Measurements from ENCODE around the gene G6PC3.
"Not testable (repeated sequence)": the region's sequence is repeated elsewhere in the genome, so short reads cannot be mapped to it uniquely, and the experiment has no call there.

The G6PC3 gene

DNA sequence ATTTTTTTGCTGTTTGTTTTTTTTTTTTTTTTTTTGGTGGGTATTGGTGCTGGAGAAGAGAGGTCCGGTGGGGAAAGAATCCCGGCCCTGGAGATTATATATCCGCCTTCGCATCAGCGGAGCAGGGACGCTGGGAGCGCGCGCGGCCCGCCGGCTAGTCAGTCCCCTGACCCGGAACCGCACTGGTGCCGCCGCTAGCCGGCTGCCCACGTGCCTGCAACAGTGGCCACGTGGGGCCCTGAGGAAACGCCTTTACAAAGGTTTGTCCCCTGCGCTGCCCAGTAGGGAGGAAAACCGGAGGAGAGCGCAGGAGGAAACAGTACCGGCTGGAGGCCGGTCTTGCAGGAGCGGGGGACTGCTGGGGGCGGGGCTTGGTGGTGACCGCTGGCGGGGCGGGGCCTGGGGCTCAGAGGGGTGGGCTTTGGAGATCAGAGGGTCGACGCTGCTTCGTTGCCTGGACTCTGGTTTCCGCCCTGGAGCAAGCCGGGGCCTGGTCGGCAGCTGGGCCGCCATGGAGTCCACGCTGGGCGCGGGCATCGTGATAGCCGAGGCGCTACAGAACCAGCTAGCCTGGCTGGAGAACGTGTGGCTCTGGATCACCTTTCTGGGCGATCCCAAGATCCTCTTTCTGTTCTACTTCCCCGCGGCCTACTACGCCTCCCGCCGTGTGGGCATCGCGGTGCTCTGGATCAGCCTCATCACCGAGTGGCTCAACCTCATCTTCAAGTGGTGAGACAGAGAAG lies at the start of gene G6PC3:
Gene G6PC3, plus strand, starts transcription at position 281 of the 743 bp plus-strand sequence. Its CDS starts 231 bp downstream, at position 512.
- peak within 1 kb of the TSS; percentile 80 for H3K4me3 ChIP-seq

GRCh38 chr17:44021227-44021626 lies 49.3 kb upstream of the G6PC3 start:
- H3K9me3 ChIP-seq (ENCODE audit: low read depth, low read length); DNase-seq (ENCODE audit: low read depth, low spot score); H3K9ac ChIP-seq (ENCODE audit: insufficient read length); H3K27ac ChIP-seq; H3K36me3 ChIP-seq (ENCODE audit: insufficient read depth, low read length); H3K4me3 ChIP-seq: not testable (repeated sequence)

More for the DNA sequence above, at the start of gene G6PC3:
- H3K9ac ChIP-seq (ENCODE audit: insufficient read length) = peak within 1 kb of the TSS; percentile 76
- no peak for DNase-seq (ENCODE audit: low read depth, low spot score)
- H3K36me3 ChIP-seq (ENCODE audit: insufficient read depth, low read length) = no peaks in the 10 kb centered on the region
- no peaks in the 10 kb centered on the region for H3K9me3 ChIP-seq (ENCODE audit: low read depth, low read length)
- TF ChIP-seq POLR2AphosphoS5 (IDR thresholded peaks at IDR 0.05; ENCODE audit: borderline replicate concordance, low read depth, low read length) = peak; percentile 59; the same call in 1 of the 2 replicates
- TF ChIP-seq EZH2 (IDR thresholded peaks at IDR 0.05) = no peak
- H3K27ac ChIP-seq = peak within 1 kb of the TSS; percentile 85

GRCh38 chr17:44022246-44022645 lies 48.3 kb upstream of the G6PC3 start:
- TF ChIP-seq POLR2AphosphoS5 (IDR thresholded peaks at IDR 0.05; ENCODE audit: borderline replicate concordance, low read depth, low read length) (no peak), FOXP2 (optimal IDR thresholded peaks at IDR 0.05; ENCODE audit: control extremely low read depth, extremely low read length, insufficient read depth) (no peak), EZH2 (IDR thresholded peaks at IDR 0.05) (no peak)
- H3K4me3 ChIP-seq = no peak overlapping the region

GRCh38 chr17:44023545-44024270 lies 46.8 kb upstream of the G6PC3 start:
- Histone ChIP-seq H3K9me3 (ENCODE audit: low read depth, low read length) (no peaks in the 10 kb centered on the region), H3K9ac (ENCODE audit: insufficient read length) (no peak overlapping the region), H3K27ac (no peak overlapping the region), H3K36me3 (ENCODE audit: insufficient read depth, low read length) (peaks cover 10% of the 10 kb centered on the region; the same call in 1 of the 2 replicates), H3K4me3 (no peak overlapping the region)
- TF ChIP-seq POLR2AphosphoS5 (IDR thresholded peaks at IDR 0.05; ENCODE audit: borderline replicate concordance, low read depth, low read length) = no peak
- DNase-seq (ENCODE audit: low read depth, low spot score) = no peak

More at GRCh38 chr17:44022246-44022645, 48.3 kb upstream of the G6PC3 start:
- no peak for DNase-seq (ENCODE audit: low read depth, low spot score)
- H3K27ac ChIP-seq = no peak overlapping the region
- no peak overlapping the region for H3K9ac ChIP-seq (ENCODE audit: insufficient read length)
- H3K9me3 ChIP-seq (ENCODE audit: low read depth, low read length) = no peaks in the 10 kb centered on the region
- H3K36me3 ChIP-seq (ENCODE audit: insufficient read depth, low read length) = peaks cover 4% of the 10 kb centered on the region; the same call in 1 of the 2 replicates

- no peak overlapping the region for H3K27ac ChIP-seq
- DNase-seq (ENCODE audit: low read depth, low spot score) = no peak
- TF ChIP-seq EZH2 (IDR thresholded peaks at IDR 0.05) (no peak), FOXP2 (optimal IDR thresholded peaks at IDR 0.05; ENCODE audit: control extremely low read depth, extremely low read length, insufficient read depth) (no peak), POLR2AphosphoS5 (IDR thresholded peaks at IDR 0.05; ENCODE audit: borderline replicate concordance, low read depth, low read length) (no peak)
- no peak overlapping the region for H3K9ac ChIP-seq (ENCODE audit: insufficient read length)
- H3K4me3 ChIP-seq = no peak overlapping the region
- peaks cover 15% of the 10 kb centered on the region; the same call in 1 of the 2 replicates for H3K36me3 ChIP-seq (ENCODE audit: insufficient read depth, low read length)
- H3K9me3 ChIP-seq (ENCODE audit: low read depth, low read length) = no peaks in the 10 kb centered on the region
These were observed 46.3 kb upstream of the G6PC3 start for GRCh38 chr17:44024271-44024663.

DNA sequence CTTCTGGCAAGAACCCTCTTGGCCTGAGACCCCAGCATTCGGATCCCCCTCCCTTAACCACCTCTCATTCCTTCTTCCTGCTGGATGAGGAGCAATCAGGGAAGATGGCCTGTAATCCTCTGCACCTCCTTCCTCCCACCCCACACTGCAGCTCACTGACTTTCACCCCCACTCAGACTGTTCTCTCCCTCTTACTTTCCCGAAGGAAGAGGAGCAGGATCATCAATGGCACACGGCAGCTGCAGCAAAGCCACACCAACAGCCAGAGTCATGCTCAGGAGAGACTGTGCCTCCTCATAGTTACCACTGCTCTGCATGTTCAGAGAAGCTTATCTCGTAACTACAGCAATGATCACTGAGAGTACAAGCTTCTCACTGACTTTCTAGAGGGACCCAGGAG lies 45.7 kb upstream of the G6PC3 start:
- no peak for DNase-seq (ENCODE audit: low read depth, low spot score)
- Histone ChIP-seq H3K9ac (ENCODE audit: insufficient read length) (no peak overlapping the region), H3K36me3 (ENCODE audit: insufficient read depth, low read length) (peaks cover 15% of the 10 kb centered on the region; the same call in 1 of the 2 replicates), H3K9me3 (ENCODE audit: low read depth, low read length) (no peaks in the 10 kb centered on the region), H3K27ac (no peak overlapping the region), H3K4me3 (no peak overlapping the region)
- TF ChIP-seq EZH2 (IDR thresholded peaks at IDR 0.05) (no peak), FOXP2 (optimal IDR thresholded peaks at IDR 0.05; ENCODE audit: control extremely low read depth, extremely low read length, insufficient read depth) (no peak), POLR2AphosphoS5 (IDR thresholded peaks at IDR 0.05; ENCODE audit: borderline replicate concordance, low read depth, low read length) (no peak)

DNA sequence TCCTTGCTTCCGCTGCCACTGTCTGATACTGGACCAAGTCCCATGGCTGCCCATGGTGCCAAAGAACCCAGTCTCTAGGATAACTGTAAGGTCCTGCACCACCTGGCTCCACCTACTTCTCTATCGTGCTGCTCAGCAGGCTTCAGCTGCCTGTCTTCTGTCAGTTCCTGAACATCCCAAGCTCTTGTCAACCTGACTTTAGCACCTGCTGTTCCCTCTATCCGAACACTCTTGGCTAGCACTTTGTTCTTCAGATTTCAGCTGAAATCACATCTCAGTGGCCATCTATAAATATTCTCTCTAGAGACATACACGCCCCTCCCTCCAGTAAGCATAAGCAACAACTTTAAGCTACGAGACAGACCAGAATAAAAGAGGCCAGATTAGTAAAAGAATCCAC lies 40.8 kb upstream of the G6PC3 start:
- H3K27ac ChIP-seq = no peak overlapping the region
- H3K9ac ChIP-seq (ENCODE audit: insufficient read length) = no peak overlapping the region
- H3K4me3 ChIP-seq = no peak overlapping the region
- no peak for DNase-seq (ENCODE audit: low read depth, low spot score)
- TF ChIP-seq POLR2AphosphoS5 (IDR thresholded peaks at IDR 0.05; ENCODE audit: borderline replicate concordance, low read depth, low read length) (no peak), EZH2 (IDR thresholded peaks at IDR 0.05) (no peak), FOXP2 (optimal IDR thresholded peaks at IDR 0.05; ENCODE audit: control extremely low read depth, extremely low read length, insufficient read depth) (no peak)
- H3K36me3 ChIP-seq (ENCODE audit: insufficient read depth, low read length) = peaks cover 35% of the 10 kb centered on the region
- no peaks in the 10 kb centered on the region for H3K9me3 ChIP-seq (ENCODE audit: low read depth, low read length)

DNA sequence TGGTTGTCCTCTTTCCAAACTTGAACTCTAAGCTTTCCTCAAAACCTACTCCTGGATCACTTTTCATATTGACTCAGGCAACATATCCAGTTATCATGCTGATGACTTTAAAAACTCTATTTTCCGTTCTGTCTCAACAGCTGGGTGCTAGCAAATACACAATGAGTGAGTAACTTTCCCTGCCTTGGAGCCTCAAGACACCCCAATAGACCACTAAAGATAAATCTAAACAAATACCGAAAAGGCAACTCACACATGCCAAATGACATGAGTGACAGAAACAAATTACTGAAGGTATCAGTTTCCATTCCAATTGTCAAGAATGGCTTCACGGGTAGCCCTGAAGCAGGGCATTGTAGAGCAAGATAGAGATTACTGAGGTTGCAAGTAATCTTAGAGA lies 40.1 kb upstream of the G6PC3 start:
- Histone ChIP-seq H3K4me3 (no peak overlapping the region), H3K9ac (ENCODE audit: insufficient read length) (no peak overlapping the region), H3K36me3 (ENCODE audit: insufficient read depth, low read length) (peaks cover 35% of the 10 kb centered on the region), H3K9me3 (ENCODE audit: low read depth, low read length) (no peaks in the 10 kb centered on the region), H3K27ac (no peak overlapping the region)
- no peak for DNase-seq (ENCODE audit: low read depth, low spot score)
- no peak for TF ChIP-seq POLR2AphosphoS5 (IDR thresholded peaks at IDR 0.05; ENCODE audit: borderline replicate concordance, low read depth, low read length)
- TF ChIP-seq EZH2 (IDR thresholded peaks at IDR 0.05) = no peak
